Lower leg skin (tissue), 3 donors: ENCODE data around the gene MAP2.

Source experiments
- POLR2A ChIP-seq, 2 donors: fragments of 450-650 bp; IDR thresholded peaks; one replicate each; pipeline ENCODE4 v1.6.1; 2016 to 2017; ENCODE audit warnings: antibody characterized with exemption in 2 of 2, mild to moderate bottlenecking in 1 of 2, moderate library complexity in 1 of 2
- TF ChIP-seq, protein P1 (sequence below), 3 donors: fragments of 450-650 bp; IDR thresholded peaks; one replicate each; pipeline ENCODE4 v1.5.1; 2016; ENCODE audit warnings: antibody characterized with exemption in 3 of 3, mild to moderate bottlenecking in 3 of 3, moderate library complexity in 2 of 3

DNA sequence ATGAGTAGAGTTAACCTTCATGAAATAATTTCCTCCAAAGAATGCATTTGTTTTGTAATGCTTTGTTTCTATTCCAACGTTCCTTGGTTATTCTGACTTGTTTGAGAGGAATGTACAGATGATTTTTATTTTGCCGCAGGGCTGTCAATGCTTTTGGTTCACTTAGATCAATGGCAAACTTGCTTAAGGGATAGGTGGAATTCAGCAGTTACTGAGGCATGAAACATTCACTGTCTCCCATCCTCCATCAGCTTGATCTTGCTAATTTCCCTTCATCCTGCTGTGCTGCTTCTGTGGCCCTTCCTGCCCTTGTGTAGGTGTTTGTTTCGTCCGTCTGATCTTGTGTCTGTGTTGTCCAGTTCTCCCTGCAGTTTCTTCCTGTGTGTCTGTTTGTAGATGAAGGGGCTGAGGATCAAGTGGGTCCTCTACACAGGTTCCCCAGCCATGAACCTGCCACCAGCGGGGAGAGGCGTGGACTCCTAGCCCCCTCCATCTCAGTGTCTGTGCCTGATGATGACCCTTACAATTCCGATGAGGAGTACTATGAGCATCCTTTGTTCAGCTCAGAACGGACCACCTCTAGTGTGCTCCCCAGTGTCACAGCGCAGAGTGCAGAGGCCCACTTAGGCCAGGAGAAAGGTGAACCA, 263.6 kb downstream of the MAP2 start:
- TF ChIP-seq, protein P1, sequence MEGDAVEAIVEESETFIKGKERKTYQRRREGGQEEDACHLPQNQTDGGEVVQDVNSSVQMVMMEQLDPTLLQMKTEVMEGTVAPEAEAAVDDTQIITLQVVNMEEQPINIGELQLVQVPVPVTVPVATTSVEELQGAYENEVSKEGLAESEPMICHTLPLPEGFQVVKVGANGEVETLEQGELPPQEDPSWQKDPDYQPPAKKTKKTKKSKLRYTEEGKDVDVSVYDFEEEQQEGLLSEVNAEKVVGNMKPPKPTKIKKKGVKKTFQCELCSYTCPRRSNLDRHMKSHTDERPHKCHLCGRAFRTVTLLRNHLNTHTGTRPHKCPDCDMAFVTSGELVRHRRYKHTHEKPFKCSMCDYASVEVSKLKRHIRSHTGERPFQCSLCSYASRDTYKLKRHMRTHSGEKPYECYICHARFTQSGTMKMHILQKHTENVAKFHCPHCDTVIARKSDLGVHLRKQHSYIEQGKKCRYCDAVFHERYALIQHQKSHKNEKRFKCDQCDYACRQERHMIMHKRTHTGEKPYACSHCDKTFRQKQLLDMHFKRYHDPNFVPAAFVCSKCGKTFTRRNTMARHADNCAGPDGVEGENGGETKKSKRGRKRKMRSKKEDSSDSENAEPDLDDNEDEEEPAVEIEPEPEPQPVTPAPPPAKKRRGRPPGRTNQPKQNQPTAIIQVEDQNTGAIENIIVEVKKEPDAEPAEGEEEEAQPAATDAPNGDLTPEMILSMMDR (IDR thresholded peaks at IDR 0.05) = no peak
- no peak for TF ChIP-seq POLR2A (IDR thresholded peaks at IDR 0.05)
